ENCODE measurements around the gene PTK6.

DNA sequence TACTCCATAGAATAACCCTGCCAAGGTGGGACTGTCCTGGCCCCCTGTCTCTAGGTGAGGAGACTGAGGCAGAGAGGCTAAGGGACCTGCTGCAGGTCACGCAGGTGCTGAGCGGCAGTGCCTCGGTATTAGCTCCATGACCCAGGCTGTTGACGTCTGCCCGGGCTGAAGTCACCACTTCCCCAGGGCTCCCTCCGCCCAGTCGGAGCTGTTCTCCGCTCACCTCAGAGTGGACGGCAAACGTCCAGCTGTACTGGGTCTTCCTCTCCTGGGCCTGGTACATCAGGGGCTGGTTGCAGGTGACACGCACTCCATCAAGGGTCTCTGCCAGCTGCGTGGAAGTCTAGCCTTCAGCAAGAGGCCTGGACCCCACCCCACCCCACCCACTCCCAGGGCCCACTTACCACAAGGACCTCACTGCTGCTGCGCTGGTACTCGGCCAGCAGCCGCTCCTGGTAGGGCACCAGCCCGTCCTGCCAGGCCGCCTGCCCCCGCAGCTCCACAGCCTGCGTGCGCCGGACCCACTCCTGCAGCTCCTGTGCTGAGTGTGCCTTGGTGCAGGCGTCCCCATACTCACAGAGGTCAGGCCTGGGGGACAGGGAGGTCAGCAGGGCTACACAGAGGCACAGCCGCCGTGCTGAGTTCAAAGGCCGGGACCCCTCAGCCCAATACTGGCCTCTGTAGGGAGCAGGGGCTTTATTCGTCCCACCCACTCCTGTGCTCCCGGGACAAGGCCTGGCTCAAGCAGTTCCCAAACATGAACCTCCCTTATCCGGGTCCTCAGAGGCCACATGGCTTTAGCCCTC, 33.3 kb upstream of the PTK6 start:
- TF ChIP-seq POLR2AphosphoS5 (IDR thresholded peaks at IDR 0.05; ENCODE audit: low read depth, low read length) (no peak), TAF1 (IDR thresholded peaks at IDR 0.05; ENCODE audit: borderline replicate concordance, insufficient read depth, low read length) (no peak), FOXP2 (optimal IDR thresholded peaks at IDR 0.05; ENCODE audit: borderline replicate concordance, extremely low read depth, extremely low read length, insufficient read depth) (no peak), SIN3A (IDR thresholded peaks at IDR 0.05; ENCODE audit: borderline replicate concordance, insufficient read depth, low read length) (no peak)
- TF ChIP-seq, protein P1, sequence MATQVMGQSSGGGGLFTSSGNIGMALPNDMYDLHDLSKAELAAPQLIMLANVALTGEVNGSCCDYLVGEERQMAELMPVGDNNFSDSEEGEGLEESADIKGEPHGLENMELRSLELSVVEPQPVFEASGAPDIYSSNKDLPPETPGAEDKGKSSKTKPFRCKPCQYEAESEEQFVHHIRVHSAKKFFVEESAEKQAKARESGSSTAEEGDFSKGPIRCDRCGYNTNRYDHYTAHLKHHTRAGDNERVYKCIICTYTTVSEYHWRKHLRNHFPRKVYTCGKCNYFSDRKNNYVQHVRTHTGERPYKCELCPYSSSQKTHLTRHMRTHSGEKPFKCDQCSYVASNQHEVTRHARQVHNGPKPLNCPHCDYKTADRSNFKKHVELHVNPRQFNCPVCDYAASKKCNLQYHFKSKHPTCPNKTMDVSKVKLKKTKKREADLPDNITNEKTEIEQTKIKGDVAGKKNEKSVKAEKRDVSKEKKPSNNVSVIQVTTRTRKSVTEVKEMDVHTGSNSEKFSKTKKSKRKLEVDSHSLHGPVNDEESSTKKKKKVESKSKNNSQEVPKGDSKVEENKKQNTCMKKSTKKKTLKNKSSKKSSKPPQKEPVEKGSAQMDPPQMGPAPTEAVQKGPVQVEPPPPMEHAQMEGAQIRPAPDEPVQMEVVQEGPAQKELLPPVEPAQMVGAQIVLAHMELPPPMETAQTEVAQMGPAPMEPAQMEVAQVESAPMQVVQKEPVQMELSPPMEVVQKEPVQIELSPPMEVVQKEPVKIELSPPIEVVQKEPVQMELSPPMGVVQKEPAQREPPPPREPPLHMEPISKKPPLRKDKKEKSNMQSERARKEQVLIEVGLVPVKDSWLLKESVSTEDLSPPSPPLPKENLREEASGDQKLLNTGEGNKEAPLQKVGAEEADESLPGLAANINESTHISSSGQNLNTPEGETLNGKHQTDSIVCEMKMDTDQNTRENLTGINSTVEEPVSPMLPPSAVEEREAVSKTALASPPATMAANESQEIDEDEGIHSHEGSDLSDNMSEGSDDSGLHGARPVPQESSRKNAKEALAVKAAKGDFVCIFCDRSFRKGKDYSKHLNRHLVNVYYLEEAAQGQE (IDR thresholded peaks at IDR 0.05; ENCODE audit: insufficient read depth in 1 of 2, low read depth in 2 of 2, low read length in 2 of 2): no peak
